ENCODE measurements around the gene HBZ. TPM values are rescaled to one million over a fixed set of nuclear protein-coding genes. Genes with fewer than 3 reads are reported as not detected.

The HBZ gene
- total RNA-seq, 2 experiments from 2014 or later, result not detected

Other genes with a start within 250 kb of the HBZ start
- gene POLR3K, start 99.0 kb upstream of the HBZ start, total RNA-seq, result 10 to 100 TPM; 39.9 to 45.3 TPM
- 10 to 100 TPM; 48.5 to 51.1 TPM for gene SNRNP25, start 98.8 kb upstream of the HBZ start, total RNA-seq
- under 1 TPM in 1 of 2 experiments, not detected in 1; 0.43 TPM for gene RHBDF1, start 80.0 kb upstream of the HBZ start, total RNA-seq
- 10 to 100 TPM; 53.1 to 58.7 TPM for gene MPG, start 74.4 kb upstream of the HBZ start, total RNA-seq
- 10 to 100 TPM; 36.6 to 42.9 TPM for gene NPRL3, start 14.0 kb upstream of the HBZ start, total RNA-seq
- gene HBM, start 13.3 kb downstream of the HBZ start, total RNA-seq, result not detected
- not detected for gene HBA2, start 20.2 kb downstream of the HBZ start, total RNA-seq
- gene HBA1, start 24.0 kb downstream of the HBZ start, total RNA-seq, result not detected
- not detected for gene HBQ1, start 27.8 kb downstream of the HBZ start, total RNA-seq
- 10 to 100 TPM; 57.0 to 60.8 TPM for gene LUC7L, start 76.8 kb downstream of the HBZ start, total RNA-seq
- 10 to 100 TPM; 15.7 to 18.4 TPM for gene FAM234A, start 82.2 kb downstream of the HBZ start, total RNA-seq
- under 1 TPM in 1 of 2 experiments, not detected in 1; 0.14 TPM for gene RGS11, start 123.3 kb downstream of the HBZ start, total RNA-seq
- not detected for gene ARHGDIG, start 127.9 kb downstream of the HBZ start, total RNA-seq
- gene PDIA2, start 130.5 kb downstream of the HBZ start, total RNA-seq, result not detected
- 10 to 100 TPM; 18.6 to 20.5 TPM for gene AXIN1, start 200.1 kb downstream of the HBZ start, total RNA-seq
- 10 to 100 TPM; 76.8 to 77.3 TPM for gene MRPL28, start 217.9 kb downstream of the HBZ start, total RNA-seq
- gene PGAP6, start 229.3 kb downstream of the HBZ start, total RNA-seq, result 10 to 100 TPM; 30.6 to 31.5 TPM
- 10 to 100 TPM; 62.1 to 62.5 TPM for gene NME4, start 244.6 kb downstream of the HBZ start, total RNA-seq
- 1 to 10 TPM; 8.5 to 8.8 TPM for gene DECR2, start 249.2 kb downstream of the HBZ start, total RNA-seq